HEK293 (cell line): ENCODE data around the gene KCTD19.

ENCODE experiments used
- CTCF ChIA-PET: fragments of 350-600 bp; formaldehyde crosslinking; extraction: SDS; loops from one replicate; lab custom pipeline; 2021; ENCODE audit warnings: antibody characterized with exemption; lab: Yijun Ruan, JAX
- POLR2A ChIA-PET: fragments of 300-600 bp; formaldehyde crosslinking; extraction: SDS; loops from one replicate; lab custom pipeline; 2020; ENCODE audit warnings: antibody characterized with exemption, inconsistent platforms; lab: Yijun Ruan, JAX
- H3K27ac ChIP-seq: fragments of 200-500 bp; sonication (Bioruptor generic); 2 replicates; pipeline ENCODE4 v1.5.1; 2014; ENCODE audit warnings: low read depth, low read length, control low read depth, inconsistent platforms; ENCODE audit errors: extremely low read depth
- H3K36me3 ChIP-seq, 2 experiments: fragments of 200-500 bp in 1 of 2; sonication (Bioruptor generic) in 1 of 2; 1 replicate in 1 of 2; 2 replicates in 1 of 2; pipeline ENCODE4 v1.5.1; 2014 to 2017; ENCODE audit warnings: inconsistent platforms in 2 of 2, low read length in 2 of 2; ENCODE audit not compliant: control insufficient read depth in 2 of 2, insufficient read depth in 1 of 2
- H3K4me1 ChIP-seq: fragments of 200-500 bp; sonication (Bioruptor generic); 2 replicates; pipeline ENCODE4 v1.5.1; 2014; ENCODE audit warnings: mild to moderate bottlenecking, low read length, inconsistent platforms; ENCODE audit not compliant: control insufficient read depth, insufficient read depth
- H3K4me3 ChIP-seq: 2 replicates; pipeline ENCODE4 v1.5.1; 2011; ENCODE audit warnings: low read depth, mild to moderate bottlenecking, control low read depth, low read length, moderate library complexity
- H3K9me3 ChIP-seq: fragments of 200-500 bp; sonication (Bioruptor generic); 2 replicates; pipeline ENCODE4 v1.5.1; 2014; ENCODE audit warnings: low read depth, low read length, inconsistent platforms; ENCODE audit not compliant: control insufficient read depth, insufficient read depth
- GLIS2 ChIP-seq: fragments of 450-650 bp; formaldehyde crosslinking; IDR thresholded peaks from 2 replicates; pipeline ENCODE4 v1.5.1; 2016; ENCODE audit warnings: missing biosample characterization, missing genetic modification characterization
- KLF9 ChIP-seq: fragments of 450-650 bp; formaldehyde crosslinking; IDR thresholded peaks from 2 replicates; pipeline ENCODE4 v1.5.1; 2016; ENCODE audit warnings: missing biosample characterization, missing genetic modification characterization, low read depth
- MYNN ChIP-seq: fragments of 450-650 bp; formaldehyde crosslinking; IDR thresholded peaks from 2 replicates; pipeline ENCODE4 v1.5.1; 2016; ENCODE audit warnings: missing biosample characterization, missing genetic modification characterization, borderline replicate concordance
- OSR2 ChIP-seq: fragments of 450-650 bp; formaldehyde crosslinking; IDR thresholded peaks from 2 replicates; pipeline ENCODE4 v1.5.1; 2016; ENCODE audit warnings: missing biosample characterization, missing genetic modification characterization
- RBAK ChIP-seq: fragments of 450-650 bp; formaldehyde crosslinking; IDR thresholded peaks from 2 replicates; pipeline ENCODE4 v1.5.1; 2016; ENCODE audit warnings: missing biosample characterization, missing genetic modification characterization
- SP2 ChIP-seq: fragments of 450-650 bp; formaldehyde crosslinking; IDR thresholded peaks from 2 replicates; pipeline ENCODE4 v1.5.1; 2016; ENCODE audit warnings: missing biosample characterization, missing genetic modification characterization
- SP7 ChIP-seq: fragments of 450-650 bp; formaldehyde crosslinking; IDR thresholded peaks from 2 replicates; pipeline ENCODE4 v1.5.1; 2016; ENCODE audit warnings: missing biosample characterization, missing genetic modification characterization
- YY2 ChIP-seq: fragments of 450-650 bp; formaldehyde crosslinking; IDR thresholded peaks from 2 replicates; pipeline ENCODE4 v1.5.1; 2016; ENCODE audit warnings: missing biosample characterization, missing genetic modification characterization
- ZBTB1 ChIP-seq: fragments of 450-650 bp; formaldehyde crosslinking; IDR thresholded peaks from 2 replicates; pipeline ENCODE4 v1.5.1; 2016; ENCODE audit warnings: missing biosample characterization, missing genetic modification characterization
- ZBTB20 ChIP-seq: fragments of 450-650 bp; formaldehyde crosslinking; IDR thresholded peaks from 2 replicates; pipeline ENCODE4 v1.5.1; 2016; ENCODE audit warnings: missing biosample characterization, missing genetic modification characterization
- ZBTB44 ChIP-seq: fragments of 450-650 bp; IDR thresholded peaks from 2 replicates; pipeline ENCODE4 v1.5.1; 2018; ENCODE audit warnings: missing biosample characterization, mild to moderate bottlenecking, missing genetic modification characterization
- ZFHX2 ChIP-seq: fragments of 450-650 bp; formaldehyde crosslinking; conservative IDR thresholded peaks from 2 replicates; pipeline ENCODE4 v1.5.1; 2016; ENCODE audit warnings: missing biosample characterization, missing genetic modification characterization
- ZNF112 ChIP-seq: fragments of 450-650 bp; formaldehyde crosslinking; IDR thresholded peaks from 2 replicates; pipeline ENCODE4 v1.5.0; 2017; ENCODE audit warnings: missing biosample characterization, missing genetic modification characterization
- ZNF140 ChIP-seq: fragments of 450-650 bp; formaldehyde crosslinking; IDR thresholded peaks from 2 replicates; pipeline ENCODE4 v1.5.1; 2016; ENCODE audit warnings: missing biosample characterization, missing genetic modification characterization
- ZNF169 ChIP-seq: fragments of 450-650 bp; formaldehyde crosslinking; IDR thresholded peaks from 2 replicates; pipeline ENCODE4 v1.5.1; 2016; ENCODE audit warnings: missing biosample characterization, missing genetic modification characterization
- ZNF174 ChIP-seq: fragments of 450-650 bp; formaldehyde crosslinking; IDR thresholded peaks from 2 replicates; pipeline ENCODE4 v1.5.0; 2017; ENCODE audit warnings: missing biosample characterization, mild to moderate bottlenecking, missing genetic modification characterization
- ZNF248 ChIP-seq: fragments of 450-650 bp; formaldehyde crosslinking; IDR thresholded peaks from 2 replicates; pipeline ENCODE4 v1.5.1; 2017; ENCODE audit warnings: missing biosample characterization, missing genetic modification characterization
- ZNF335 ChIP-seq: fragments of 450-650 bp; formaldehyde crosslinking; conservative IDR thresholded peaks from 2 replicates; pipeline ENCODE4 v1.5.1; 2016; ENCODE audit warnings: missing biosample characterization, missing genetic modification characterization
- ZNF362 ChIP-seq: fragments of 450-650 bp; formaldehyde crosslinking; IDR thresholded peaks from 2 replicates; pipeline ENCODE4 v1.5.1; 2016; ENCODE audit warnings: missing biosample characterization, missing genetic modification characterization
- ZNF37A ChIP-seq: fragments of 450-650 bp; IDR thresholded peaks from 2 replicates; pipeline ENCODE4 v1.5.1; 2018; ENCODE audit warnings: missing biosample characterization, missing genetic modification characterization
- ZNF449 ChIP-seq: fragments of 450-650 bp; formaldehyde crosslinking; IDR thresholded peaks from 2 replicates; pipeline ENCODE4 v1.5.1; 2017; ENCODE audit warnings: missing biosample characterization, mild to moderate bottlenecking, missing genetic modification characterization, moderate library complexity
- ZNF571 ChIP-seq: fragments of 450-650 bp; formaldehyde crosslinking; IDR thresholded peaks from 2 replicates; pipeline ENCODE4 v1.5.0; 2017; ENCODE audit warnings: missing biosample characterization, missing genetic modification characterization
- ZNF626 ChIP-seq: fragments of 450-650 bp; sonication (Bioruptor Pico); formaldehyde crosslinking; IDR thresholded peaks from 2 replicates; pipeline ENCODE4 v1.5.1; 2018; ENCODE audit warnings: missing biosample characterization, missing genetic modification characterization, inconsistent platforms
- ZNF658 ChIP-seq: fragments of 450-650 bp; formaldehyde crosslinking; IDR thresholded peaks from 2 replicates; pipeline ENCODE4; 2016; ENCODE audit warnings: missing biosample characterization, missing genetic modification characterization
- ZNF677 ChIP-seq: fragments of 450-650 bp; IDR thresholded peaks from 2 replicates; pipeline ENCODE4 v1.5.0; 2018; ENCODE audit warnings: missing biosample characterization, mild to moderate bottlenecking, missing genetic modification characterization, moderate library complexity
- ZNF776 ChIP-seq: fragments of 450-650 bp; formaldehyde crosslinking; IDR thresholded peaks from 2 replicates; pipeline ENCODE4 v1.5.0; 2017; ENCODE audit warnings: missing biosample characterization, missing genetic modification characterization, borderline replicate concordance
- ZSCAN18 ChIP-seq: fragments of 450-650 bp; formaldehyde crosslinking; IDR thresholded peaks from 2 replicates; pipeline ENCODE4 v1.5.1; 2016; ENCODE audit warnings: missing biosample characterization, missing genetic modification characterization
- ZXDB ChIP-seq: fragments of 450-650 bp; formaldehyde crosslinking; IDR thresholded peaks from 2 replicates; pipeline ENCODE4 v1.5.1; 2016; ENCODE audit warnings: missing biosample characterization, missing genetic modification characterization

Gene KCTD19

GRCh38 chr16:67250045-67250327 lies 76.6 kb downstream of the KCTD19 start:
- Histone ChIP-seq H3K4me3 (no peak overlapping the region), H3K4me1 (peaks cover 9% of the 10 kb centered on the region; the same call in 1 of the 2 replicates), H3K36me3 (peaks cover 0 to 9% of the 10 kb centered on the region in 2 experiments; a peak in 1 of 3 replicates), H3K27ac (no peak overlapping the region), H3K9me3 (no peaks in the 10 kb centered on the region)
- CTCF ChIA-PET, result interaction anchor here (0.6 to 1.8 kb wide), 3 partner anchors 10 to 216 kb away, joined by 3 to 7 read pairs (median 3); no protein-coding TSS in a partner anchor
- POLR2A ChIA-PET, result interaction anchor here (7.4 kb wide), 1 partner anchor 20 kb away, joined by 109 read pairs; the partner anchor contains the start of gene TMEM208
- no peak for TF ChIP-seq ZNF677 (tag by site-specific recombination)
- no peak for TF ChIP-seq ZBTB20 (tag by site-specific recombination)
- no peak for TF ChIP-seq ZNF174 (tag by site-specific recombination)
- no peak for TF ChIP-seq KLF9 (tag by site-specific recombination)
- no peak for TF ChIP-seq SP7 (tag by site-specific recombination)
- no peak for TF ChIP-seq ZNF776
- TF ChIP-seq ZNF362, result no peak
- no peak for TF ChIP-seq YY2 (tag by site-specific recombination)
- TF ChIP-seq ZNF112 (tag by site-specific recombination), result no peak
- no peak for TF ChIP-seq ZNF37A
- no peak for TF ChIP-seq RBAK (tag by site-specific recombination)
- no peak for TF ChIP-seq ZNF248 (tag by site-specific recombination)
- TF ChIP-seq ZBTB44, result no peak
- TF ChIP-seq ZNF658 (tag by site-specific recombination), result no peak

GRCh38 chr16:67249178-67250044 lies 77.1 kb downstream of the KCTD19 start:
- Histone ChIP-seq H3K4me3 (peak overlapping the region; percentile 8), H3K4me1 (peaks cover 9% of the 10 kb centered on the region; the same call in 1 of the 2 replicates), H3K27ac (no peak overlapping the region; the same call in 1 of the 2 replicates), H3K9me3 (no peaks in the 10 kb centered on the region), H3K36me3 (peaks cover 0 to 8% of the 10 kb centered on the region in 2 experiments; a peak in 1 of 3 replicates)
- ChIA-PET CTCF (interaction anchor here (0.6 to 2.3 kb wide), 6 partner anchors 10 to 203 kb away, joined by 3 to 7 read pairs (median 4); no protein-coding TSS in a partner anchor), POLR2A (interaction anchor here (0.8 to 7.4 kb wide), 3 partner anchors 13 to 21 kb away, joined by 3 to 109 read pairs (median 8); partner anchors contain the start of gene TMEM208)
- TF ChIP-seq ZXDB (tag by site-specific recombination) (0 out of 2 replicates have a peak, but pooled peaks have one; percentile 22), RBAK (tag by site-specific recombination) (no peak), KLF9 (tag by site-specific recombination) (peak; percentile 55), ZNF140 (no peak), ZSCAN18 (tag by site-specific recombination) (no peak), ZNF571 (tag by site-specific recombination) (no peak), SP2 (peak; percentile 62), ZNF658 (tag by site-specific recombination) (no peak), ZNF335 (peak; percentile 16; the same call in 1 of the 2 replicates), ZNF626 (tag by site-specific recombination) (no peak), OSR2 (no peak), ZBTB1 (no peak), ZNF169 (tag by site-specific recombination) (no peak), ZNF449 (tag by site-specific recombination) (0 out of 2 replicates have a peak, but pooled peaks have one; percentile 46), GLIS2 (tag by site-specific recombination) (0 out of 2 replicates have a peak, but pooled peaks have one; percentile 22), MYNN (tag by site-specific recombination) (no peak), ZFHX2 (peak; percentile 7; the same call in 1 of the 2 replicates)
